GM19395 (cell line): ENCODE results near the gene SHD.
"Not testable (repeated sequence)": the region's sequence is repeated elsewhere in the genome, so short reads cannot be mapped to it uniquely, and the experiment has no call there.

Experiments used
- ATAC-seq: cut with Tn5 transposase; IDR thresholded peaks from one replicate; pipeline ENCODE4 v1.9.1; 2021; ENCODE audit warnings: mild to moderate bottlenecking, moderate library complexity; ENCODE audit not compliant: unreplicated experiment

SHD gene

GRCh38 chr19:4326215-4326836 is 47.3 kb downstream of the SHD start:
- ATAC-seq, result no peak

- ATAC-seq, result no peak
Observed at GRCh38 chr19:4326837-4327251, 47.8 kb downstream of the SHD start.

GRCh38 chr19:4327252-4327876 is 48.3 kb downstream of the SHD start:
- no peak for ATAC-seq

DNA sequence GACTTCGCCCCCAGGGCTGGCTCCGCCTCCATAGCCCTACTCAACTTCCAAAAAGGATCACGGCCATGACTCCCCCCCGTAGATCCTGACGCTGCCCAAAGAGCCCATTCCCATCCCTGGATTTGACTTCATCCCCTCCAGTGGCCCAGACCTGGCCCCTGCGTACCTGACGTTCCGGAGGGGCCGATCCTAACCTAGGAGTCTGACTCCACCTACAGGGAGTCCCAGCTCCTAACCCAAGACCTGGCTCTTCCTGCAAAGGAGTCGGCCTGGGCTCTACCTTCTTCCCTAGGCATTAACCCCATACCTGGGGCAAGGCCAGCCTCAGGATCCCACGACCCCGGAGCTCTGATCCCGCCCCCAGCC is 48.8 kb downstream of the SHD start:
- ATAC-seq, result peak; percentile 18

DNA sequence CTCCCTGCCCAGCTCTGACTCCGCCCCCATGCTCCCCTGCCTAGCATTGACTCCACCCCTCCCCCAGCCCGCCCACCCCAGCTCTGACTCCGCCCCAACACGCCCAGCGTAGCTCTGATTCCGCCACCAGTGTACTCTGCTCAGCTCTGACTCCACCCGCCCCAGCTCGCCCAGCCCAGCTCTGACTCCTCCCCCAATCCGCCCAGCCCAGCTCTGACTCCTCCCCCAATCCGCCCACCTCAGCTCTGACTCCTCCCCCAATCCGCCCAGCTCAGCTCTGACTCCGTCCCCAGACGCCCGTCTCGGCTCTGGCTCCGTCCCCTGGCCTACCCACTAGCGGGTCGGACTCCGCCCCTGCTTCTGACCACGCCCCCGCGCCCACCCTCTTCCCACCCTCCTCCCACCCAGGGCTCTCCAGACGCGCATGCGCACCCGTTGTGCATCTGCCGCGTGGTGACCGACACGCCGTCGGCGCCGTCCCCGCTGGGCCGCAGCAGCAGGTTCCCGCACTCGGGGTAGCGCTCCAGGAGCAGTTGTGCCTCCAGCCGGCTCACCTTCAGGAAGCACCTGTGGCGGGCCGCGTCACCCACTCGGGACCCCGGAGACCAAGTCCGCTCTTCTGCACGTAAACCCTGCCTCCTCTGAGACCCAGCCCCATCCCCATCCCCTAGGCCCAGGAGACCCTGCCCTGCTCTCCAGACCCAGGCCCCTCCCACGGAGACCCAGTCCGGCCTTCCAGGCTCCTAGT is 49.4 kb downstream of the SHD start:
- ATAC-seq, result peak; percentile 71

DNA sequence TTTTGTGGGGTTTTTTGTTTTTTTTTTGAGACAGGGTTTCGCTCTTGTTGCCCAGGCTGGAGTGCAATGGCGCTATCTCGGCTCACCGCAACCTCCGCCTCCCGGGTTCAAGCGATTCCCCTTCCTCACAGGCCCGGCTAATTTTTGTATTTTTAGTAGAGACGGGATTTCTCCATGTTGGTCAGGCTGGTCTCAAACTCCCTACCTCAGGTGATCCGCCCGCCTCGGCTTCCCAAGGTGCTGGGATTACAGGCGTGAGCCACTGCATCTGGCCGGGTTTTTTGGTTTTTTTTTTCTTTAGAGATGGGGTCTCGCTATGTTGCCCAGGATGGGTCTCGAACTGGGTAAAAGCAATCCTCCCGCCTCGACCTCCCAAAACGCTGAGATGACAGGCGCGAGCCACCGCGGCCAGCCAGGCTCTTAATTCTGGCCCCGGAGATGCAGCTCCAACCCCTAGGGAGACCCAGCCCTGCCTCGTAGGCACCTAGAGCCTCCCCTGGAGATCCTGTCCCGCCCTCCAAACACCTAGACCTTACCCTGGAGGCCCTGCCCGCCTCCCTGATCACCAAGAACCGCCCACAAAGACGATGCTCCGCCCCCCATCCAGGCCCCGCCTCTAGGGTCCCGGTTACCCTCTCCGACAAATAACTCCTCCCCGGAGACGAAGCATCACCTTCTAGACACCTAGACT is 50.1 kb downstream of the SHD start:
- ATAC-seq, result not testable (repeated sequence)

DNA sequence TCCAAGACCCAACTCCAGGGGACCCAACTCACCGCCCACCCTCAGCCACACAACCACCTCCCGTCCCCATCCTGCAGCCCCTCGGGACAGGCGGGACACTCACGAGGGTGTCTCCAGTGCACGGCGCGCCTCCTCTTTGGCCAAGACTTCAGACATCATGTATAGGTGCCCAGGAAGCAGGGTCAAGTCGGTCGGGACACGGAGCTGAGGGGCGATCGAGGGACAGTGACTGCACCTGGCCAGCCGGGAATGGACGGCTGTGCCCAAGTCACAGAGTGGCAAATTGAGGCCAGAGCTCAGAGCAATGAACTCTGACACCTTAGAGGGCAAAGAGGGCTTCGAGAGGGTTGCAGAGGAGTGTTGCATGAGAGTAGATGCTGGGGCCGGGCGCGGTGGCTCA is 50.8 kb downstream of the SHD start:
- no peak for ATAC-seq

DNA sequence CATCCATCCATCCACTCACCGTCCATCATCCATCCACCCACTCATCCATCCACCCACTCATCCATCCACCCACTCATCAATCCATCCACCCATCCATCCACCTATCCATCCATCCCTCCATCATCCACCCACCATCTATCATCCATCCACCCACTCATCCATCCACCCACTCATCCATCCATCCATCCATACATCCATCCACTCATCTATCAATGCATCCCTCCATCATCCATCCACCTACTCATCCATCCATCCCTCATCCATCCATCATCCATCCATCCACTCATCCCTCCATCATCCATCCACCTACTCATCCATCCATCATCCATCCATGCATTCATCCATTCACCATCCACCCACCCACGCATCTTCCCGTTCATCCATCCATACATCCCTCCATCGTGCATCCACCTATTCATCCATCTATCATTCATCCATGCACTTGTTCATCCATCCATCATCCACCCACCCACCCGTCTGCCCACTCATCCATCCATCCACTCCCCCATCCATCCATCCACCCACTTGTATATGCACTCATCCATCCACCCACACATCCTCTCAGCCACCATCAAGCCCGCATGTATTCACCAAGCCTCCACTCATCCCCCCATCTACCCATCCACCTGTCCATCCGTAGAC is 56.0 kb downstream of the SHD start:
- ATAC-seq, result no peak

GRCh38 chr19:4337906-4338440 is 58.9 kb downstream of the SHD start:
- ATAC-seq, result no peak

GRCh38 chr19:4338441-4339355 is 59.6 kb downstream of the SHD start, which contains the start of gene STAP2:
TSS of gene STAP2 (minus strand) at chr19:4338827. CDS start at chr19:4338753, 74 bp downstream.
- no peak for ATAC-seq
